ENCODE results near the gene IL17RE.
"Not testable (repeated sequence)": the region's sequence is repeated elsewhere in the genome, so short reads cannot be mapped to it uniquely, and the experiment has no call there.

The IL17RE gene

GRCh38 chr3:9881441-9881840 is 21.2 kb upstream of the IL17RE start:
- no peak for DNase-seq (ENCODE audit: low spot score)

- DNase-seq (ENCODE audit: low spot score): no peak
Observed at GRCh38 chr3:9883706-9884554, 18.7 kb upstream of the IL17RE start.

- DNase-seq (ENCODE audit: low spot score): no peak
Observed at GRCh38 chr3:9884555-9885165, 18.0 kb upstream of the IL17RE start.

GRCh38 chr3:9886328-9886727 is 16.3 kb upstream of the IL17RE start:
- DNase-seq (ENCODE audit: low spot score): no peak

- DNase-seq (ENCODE audit: low spot score): no peak
Observed at GRCh38 chr3:9887480-9887879, 15.2 kb upstream of the IL17RE start.

- no peak for DNase-seq (ENCODE audit: low spot score)
Observed at GRCh38 chr3:9888540-9888939, 14.1 kb upstream of the IL17RE start.

GRCh38 chr3:9889405-9889804 is 13.2 kb upstream of the IL17RE start:
- no peak for DNase-seq (ENCODE audit: low spot score)

- DNase-seq (ENCODE audit: low spot score): peak; percentile 88
Observed at GRCh38 chr3:9890249-9891071, 12.2 kb upstream of the IL17RE start, which contains the start of gene JAGN1. JAGN1 (plus strand) TSS chr3:9890610; CDS start chr3:9890723, 113 bp downstream.

GRCh38 chr3:9891072-9891622 is 11.5 kb upstream of the IL17RE start:
- DNase-seq (ENCODE audit: low spot score): no peak

GRCh38 chr3:9893739-9894138 is 8.9 kb upstream of the IL17RE start:
- DNase-seq (ENCODE audit: low spot score): no peak

- DNase-seq (ENCODE audit: low spot score): not testable (repeated sequence)
Observed at GRCh38 chr3:9895715-9896114, 6.9 kb upstream of the IL17RE start.

GRCh38 chr3:9896755-9897407 is 5.8 kb upstream of the IL17RE start:
- not testable (repeated sequence) for DNase-seq (ENCODE audit: low spot score)

GRCh38 chr3:9897408-9898372 is 5.0 kb upstream of the IL17RE start:
- no peak for DNase-seq (ENCODE audit: low spot score)

GRCh38 chr3:9898467-9899241 is 4.0 kb upstream of the IL17RE start:
- no peak for DNase-seq (ENCODE audit: low spot score)

GRCh38 chr3:9899289-9899791 is 3.3 kb upstream of the IL17RE start:
- no peak for DNase-seq (ENCODE audit: low spot score)

- DNase-seq (ENCODE audit: low spot score): not testable (repeated sequence)
Observed at GRCh38 chr3:9900965-9901415, 1.7 kb upstream of the IL17RE start.

GRCh38 chr3:9901967-9902366 is 681 bp upstream of the IL17RE start:
- DNase-seq (ENCODE audit: low spot score): no peak

- no peak for DNase-seq (ENCODE audit: low spot score)
Observed at GRCh38 chr3:9903238-9903624, 583 bp downstream of the IL17RE start.

- DNase-seq (ENCODE audit: low spot score): no peak
Observed at GRCh38 chr3:9903904-9904303, 1.3 kb downstream of the IL17RE start.
